SK-N-MC (cell line): ENCODE measurements around the gene PHKB.
"Not testable (repeated sequence)": the region's sequence is repeated elsewhere in the genome, so short reads cannot be mapped to it uniquely, and the experiment has no call there.

Experiments used
- DNase-seq: peaks from one replicate; pipeline ENCODE4 v3.0.0-alpha.2; 2011; ENCODE audit warnings: low read depth, low spot score
- H3K27ac ChIP-seq: fragments of 200-600 bp; sonication (generic); 2 replicates; pipeline ENCODE4 v1.5.1; 2016; ENCODE audit warnings: mixed run types
- H3K36me3 ChIP-seq: fragments of 200-600 bp; sonication (generic); 2 replicates; pipeline ENCODE4 v1.6.1; 2017; ENCODE audit warnings: antibody characterized with exemption, low read length, mixed read lengths; ENCODE audit not compliant: insufficient read depth
- H3K4me3 ChIP-seq: fragments of 200-600 bp; sonication (generic); 2 replicates; pipeline ENCODE4 v1.5.1; 2016
- H3K9ac ChIP-seq: fragments of 200-600 bp; sonication (generic); 2 replicates; pipeline ENCODE4 v1.8.0; 2017; ENCODE audit warnings: mixed run types, mixed read lengths; ENCODE audit not compliant: insufficient read length
- H3K9me3 ChIP-seq: fragments of 200-600 bp; sonication (generic); 2 replicates; pipeline ENCODE4 v1.6.1; 2017; ENCODE audit warnings: low read depth, mild to moderate bottlenecking, antibody characterized with exemption, low read length, moderate library complexity, mixed read lengths
- EZH2 ChIP-seq: fragments of 200-600 bp; sonication (generic); IDR thresholded peaks from one replicate; pipeline ENCODE4 v1.6.1; 2017; ENCODE audit warnings: antibody characterized with exemption
- FOXP2 ChIP-seq: optimal IDR thresholded peaks from 2 replicates; pipeline ENCODE3; 2011; ENCODE audit warnings: mild to moderate bottlenecking, moderate library complexity; ENCODE audit not compliant: insufficient read depth; ENCODE audit errors: extremely low read length, control extremely low read depth
- POLR2AphosphoS5 ChIP-seq: IDR thresholded peaks from 2 replicates; pipeline ENCODE4 v1.6.1; 2012; ENCODE audit warnings: mild to moderate bottlenecking, low read depth, low read length, borderline replicate concordance

The PHKB gene

GRCh38 chr16:47465919-47466630 is 4.9 kb downstream of the PHKB start:
- Histone ChIP-seq H3K27ac (no peak overlapping the region), H3K4me3 (no peak overlapping the region), H3K9ac (no peak overlapping the region), H3K9me3 (no peaks in the 10 kb centered on the region), H3K36me3 (no peaks in the 10 kb centered on the region)
- no peak for DNase-seq
- TF ChIP-seq EZH2 = no peak
- no peak for TF ChIP-seq POLR2AphosphoS5
- TF ChIP-seq FOXP2 = no peak

DNA sequence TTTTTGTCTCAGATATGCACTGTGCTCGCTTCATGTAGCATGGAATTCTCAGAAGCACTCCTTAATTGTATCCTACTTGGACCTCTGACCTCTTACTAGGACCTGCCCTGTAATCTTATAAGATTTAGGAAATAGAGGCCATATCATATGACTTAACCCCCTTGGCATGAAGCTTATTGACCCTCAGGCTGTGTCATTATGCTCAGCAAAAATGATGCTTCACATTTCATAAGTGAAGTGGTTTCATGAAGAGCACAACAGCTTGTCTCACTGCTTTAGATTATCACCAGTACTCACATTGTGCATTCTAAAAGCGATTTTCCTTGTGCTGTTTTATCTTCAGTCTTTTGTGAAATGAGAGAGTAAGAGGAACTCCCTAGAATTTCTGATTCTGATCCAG is 6.4 kb downstream of the PHKB start:
- H3K4me3 ChIP-seq = no peak overlapping the region
- no peak for DNase-seq
- H3K27ac ChIP-seq = no peak overlapping the region
- TF ChIP-seq POLR2AphosphoS5 (no peak), FOXP2 (no peak)
- H3K9ac ChIP-seq = no peak overlapping the region
- H3K9me3 ChIP-seq = no peaks in the 10 kb centered on the region
- no peaks in the 10 kb centered on the region for H3K36me3 ChIP-seq

DNA sequence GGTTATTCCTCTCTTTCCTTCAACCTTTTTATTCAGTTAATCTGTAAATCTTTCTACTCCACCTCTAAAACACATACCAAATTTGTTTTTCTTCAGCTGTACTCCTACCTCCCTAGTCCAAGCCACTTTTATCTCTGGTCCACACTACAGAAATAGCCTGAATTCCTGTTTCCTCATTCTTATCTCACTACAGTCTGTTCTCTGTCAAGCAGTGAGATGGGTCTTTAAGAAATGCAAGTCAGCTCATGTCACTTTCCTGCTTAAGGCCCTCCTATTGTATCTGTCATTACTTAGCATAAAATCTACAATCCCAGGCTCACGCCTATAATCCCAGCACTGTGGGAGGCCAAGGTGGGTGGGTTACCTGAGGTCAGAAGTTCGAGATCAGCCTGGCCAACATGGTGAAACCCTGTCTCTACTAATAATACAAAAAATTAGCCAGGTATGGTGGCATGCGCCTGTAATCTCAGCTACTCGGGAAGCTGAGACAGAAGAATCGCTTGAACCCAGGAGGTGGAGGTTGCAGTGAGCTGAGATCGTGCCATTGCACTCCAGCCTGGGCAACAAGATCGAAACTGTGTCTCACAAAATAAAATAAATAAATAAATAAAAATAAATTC is 7.0 kb downstream of the PHKB start:
- H3K9ac ChIP-seq, H3K9me3 ChIP-seq, H3K36me3 ChIP-seq, DNase-seq, H3K4me3 ChIP-seq, H3K27ac ChIP-seq: not testable (repeated sequence)

- DNase-seq = no peak
- TF ChIP-seq FOXP2 (no peak), EZH2 (no peak), POLR2AphosphoS5 (no peak)
- Histone ChIP-seq H3K9me3 (no peaks in the 10 kb centered on the region), H3K27ac (no peak overlapping the region), H3K9ac (no peak overlapping the region), H3K4me3 (no peak overlapping the region), H3K36me3 (no peaks in the 10 kb centered on the region)
Measured at GRCh38 chr16:47469227-47469626, 8.1 kb downstream of the PHKB start.

GRCh38 chr16:47470211-47470610 is 9.1 kb downstream of the PHKB start:
- Histone ChIP-seq H3K4me3 (no peak overlapping the region), H3K36me3 (no peaks in the 10 kb centered on the region), H3K9me3 (no peaks in the 10 kb centered on the region), H3K27ac (no peak overlapping the region), H3K9ac (no peak overlapping the region)
- no peak for DNase-seq
- TF ChIP-seq EZH2 (no peak), FOXP2 (no peak), POLR2AphosphoS5 (no peak)

DNA sequence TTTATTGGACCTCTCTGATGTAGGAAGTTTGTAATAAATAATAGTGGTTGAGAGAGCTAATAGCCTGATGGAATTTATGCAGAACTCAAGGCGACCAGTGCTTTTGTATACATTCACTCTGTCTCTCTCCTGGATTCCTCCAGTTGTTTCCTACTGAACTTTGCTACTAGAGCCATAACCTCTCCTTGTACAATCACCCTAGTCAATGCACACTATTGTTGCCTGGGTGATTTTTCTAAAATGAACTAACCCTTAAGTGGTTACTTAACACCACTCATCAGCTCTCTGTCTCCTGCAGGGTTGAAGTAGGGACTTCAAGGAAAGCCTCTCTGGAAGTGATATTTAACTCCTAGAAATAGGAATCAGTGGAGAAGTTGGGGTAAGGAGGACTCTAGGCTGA is 9.7 kb downstream of the PHKB start:
- H3K9ac ChIP-seq = no peak overlapping the region

DNA sequence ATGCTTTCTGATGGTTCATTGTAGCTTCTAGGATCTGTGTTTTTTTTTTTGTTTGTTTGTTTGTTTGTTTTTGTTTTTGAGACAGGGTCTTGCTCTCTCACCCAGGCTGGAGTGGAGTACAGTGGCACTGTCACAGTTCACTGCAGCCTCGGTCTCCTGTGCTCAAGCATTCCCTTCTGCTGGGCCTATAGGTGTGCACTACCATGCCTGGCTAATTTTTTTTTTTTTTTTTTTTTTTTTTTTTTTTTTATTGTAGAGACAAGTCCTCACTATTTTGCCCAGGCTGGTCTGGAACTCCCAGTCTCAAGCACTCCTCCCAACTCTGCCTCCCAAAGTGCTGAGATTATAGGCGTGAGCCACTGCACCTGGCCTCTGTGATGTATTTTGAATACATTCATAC is 11.9 kb downstream of the PHKB start:
- not testable (repeated sequence) for DNase-seq, H3K4me3 ChIP-seq, H3K9me3 ChIP-seq, H3K9ac ChIP-seq, H3K36me3 ChIP-seq, H3K27ac ChIP-seq

More for the DNA sequence above, 9.7 kb downstream of the PHKB start:
- DNase-seq = no peak
- H3K9me3 ChIP-seq = no peaks in the 10 kb centered on the region
- H3K27ac ChIP-seq = no peak overlapping the region
- H3K4me3 ChIP-seq = no peak overlapping the region
- TF ChIP-seq POLR2AphosphoS5 (no peak), FOXP2 (no peak), EZH2 (no peak)
- no peaks in the 10 kb centered on the region for H3K36me3 ChIP-seq

GRCh38 chr16:47473792-47474191 is 12.7 kb downstream of the PHKB start:
- TF ChIP-seq POLR2AphosphoS5 (no peak), FOXP2 (no peak), EZH2 (no peak)
- Histone ChIP-seq H3K9ac (no peak overlapping the region), H3K36me3 (no peaks in the 10 kb centered on the region), H3K9me3 (no peaks in the 10 kb centered on the region), H3K4me3 (no peak overlapping the region), H3K27ac (no peak overlapping the region)
- no peak for DNase-seq

DNA sequence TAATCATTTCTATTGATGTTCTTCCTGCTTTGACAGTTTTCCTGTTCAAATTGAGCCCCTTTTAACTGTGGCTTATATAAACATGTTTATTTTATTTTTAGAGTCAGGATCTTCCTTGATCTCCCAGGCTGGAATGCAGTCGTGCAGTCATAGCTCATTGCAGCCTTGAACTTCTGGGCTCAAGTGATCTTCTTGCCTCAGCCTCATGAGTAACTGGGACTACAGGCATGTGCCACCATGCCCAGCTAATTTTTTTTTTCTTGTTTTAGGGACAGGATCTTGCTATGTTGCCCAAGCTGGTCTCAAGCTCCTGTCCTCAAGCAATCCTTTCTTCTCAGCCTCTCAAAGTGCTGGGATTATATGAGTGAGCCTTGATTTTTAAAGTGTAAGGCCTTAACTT is 14.7 kb downstream of the PHKB start:
- no peak overlapping the region for H3K4me3 ChIP-seq
- H3K27ac ChIP-seq = no peak overlapping the region
- DNase-seq = no peak
- no peaks in the 10 kb centered on the region for H3K36me3 ChIP-seq
- H3K9me3 ChIP-seq = no peaks in the 10 kb centered on the region
- H3K9ac ChIP-seq = no peak overlapping the region
- TF ChIP-seq EZH2 (no peak), POLR2AphosphoS5 (no peak), FOXP2 (no peak)
